H1 (cell line): ENCODE measurements around the gene BBX. TPM values are rescaled to one million over a fixed set of nuclear protein-coding genes. Genes with fewer than 3 reads are reported as not detected.

Experiments used
- CTCF ChIA-PET: fragments of 300-600 bp; sonication (Branson Sonifier 250); formaldehyde crosslinking; loops from one replicate; lab custom pipeline; 2021; ENCODE audit not compliant: partially characterized antibody; lab: Charles Lee
- POLR2A ChIA-PET: fragments of 300-600 bp; sonication (Branson Sonifier 250); formaldehyde crosslinking; loops from one replicate; lab custom pipeline; 2021; ENCODE audit warnings: inconsistent platforms; ENCODE audit not compliant: partially characterized antibody; lab: Charles Lee
- DNase-seq, 2 experiments: peaks; one replicate each; pipeline versions ENCODE4 v3.0.0 to v3.0.0-alpha.2; 2010 to 2022; ENCODE audit warnings: low spot score in 2 of 2, low read depth in 1 of 2, mixed read lengths in 1 of 2
- FAIRE-seq: peaks from 2 replicates; lab custom pipeline; 2011; peaks lifted over from hg19 to GRCh38; lab: Jason Lieb, UNC
- H2AFZ ChIP-seq: 2 replicates; pipeline ENCODE4 v1.8.1; 2012; ENCODE audit warnings: low read length, inconsistent platforms
- H2AK5ac ChIP-seq: 2 replicates; pipeline ENCODE4 v1.6.1; 2013; ENCODE audit warnings: low read depth, low read length
- H2BK120ac ChIP-seq: replicated peaks from 2 replicates; pipeline ENCODE3; 2013; ENCODE audit warnings: low read depth, low read length, inconsistent platforms
- H2BK12ac ChIP-seq: 2 replicates; pipeline ENCODE4 v1.6.1; 2013; ENCODE audit warnings: low read depth, low read length
- H2BK15ac ChIP-seq: 2 replicates; pipeline ENCODE4 v1.6.1; 2013; ENCODE audit warnings: low read length
- H2BK20ac ChIP-seq: 2 replicates; pipeline ENCODE4 v1.6.1; 2013; ENCODE audit warnings: low read length
- H2BK5ac ChIP-seq: 2 replicates; pipeline ENCODE4 v1.6.1; 2013; ENCODE audit warnings: low read depth, low read length
- H3K14ac ChIP-seq: 2 replicates; pipeline ENCODE4 v1.6.1; 2013; ENCODE audit warnings: inconsistent platforms; ENCODE audit not compliant: insufficient read length
- H3K18ac ChIP-seq: 2 replicates; pipeline ENCODE4 v1.6.1; 2013; ENCODE audit warnings: low read length; ENCODE audit errors: extremely low read depth
- H3K23ac ChIP-seq: 2 replicates; pipeline ENCODE4 v1.6.1; 2013; ENCODE audit warnings: inconsistent platforms; ENCODE audit not compliant: insufficient read length
- H3K23me2 ChIP-seq: 2 replicates; pipeline ENCODE4 v1.6.1; 2013; ENCODE audit warnings: low read depth, low read length
- H3K27ac ChIP-seq: 2 replicates; pipeline ENCODE4 v1.6.1; 2011; ENCODE audit warnings: low read depth, low read length, inconsistent platforms
- H3K27me3 ChIP-seq, 4 experiments: replicated peaks in 1 of 4; 1 replicate in 1 of 4; 2 replicates in 3 of 4; pipeline versions ENCODE4 v1.6.1 to v1.8.1; 2011 to 2013; ENCODE audit warnings: low read length in 3 of 4, mild to moderate bottlenecking in 3 of 4, inconsistent platforms in 2 of 4, mixed read lengths in 2 of 4, moderate library complexity in 1 of 4; ENCODE audit not compliant: control insufficient read depth in 3 of 4, insufficient read depth in 3 of 4; ENCODE audit errors: extremely low read depth in 1 of 4
- H3K36me3 ChIP-seq, 4 experiments: 2 replicates each; pipeline versions ENCODE4 v1.6.1 to v1.8.1; 2011 to 2013; ENCODE audit warnings: mild to moderate bottlenecking in 4 of 4, low read length in 3 of 4, moderate library complexity in 2 of 4, control low read depth in 1 of 4, inconsistent platforms in 1 of 4; ENCODE audit not compliant: insufficient read depth in 4 of 4, control insufficient read depth in 2 of 4
- H3K4ac ChIP-seq: replicated peaks from 2 replicates; pipeline ENCODE3; 2013; ENCODE audit warnings: low read length, low read depth, mixed read lengths, inconsistent platforms; ENCODE audit not compliant: insufficient read length
- H3K4me1 ChIP-seq, 4 experiments: replicated peaks in 1 of 4; 1 replicate in 1 of 4; 2 replicates in 3 of 4; pipeline versions ENCODE4 v1.6.1 to v1.8.1; 2011 to 2013; ENCODE audit warnings: low read length in 3 of 4, inconsistent platforms in 2 of 4, mixed read lengths in 1 of 4; ENCODE audit not compliant: insufficient read depth in 4 of 4, control insufficient read depth in 3 of 4
- H3K4me2 ChIP-seq, 2 experiments: 2 replicates each; pipeline versions ENCODE4 v1.6.1 to v1.8.1; 2011 to 2013; ENCODE audit warnings: low read depth in 2 of 2, low read length in 2 of 2, control low read depth in 1 of 2, inconsistent platforms in 1 of 2, mild to moderate bottlenecking in 1 of 2; ENCODE audit not compliant: insufficient read depth in 1 of 2
- H3K4me3 ChIP-seq, 4 experiments: fragments of 200-600, 300-600 bp in 1 of 4; sonication (generic), shearing (Covaris generic), sonication (Bioruptor Twin) in 1 of 4; 2 replicates each; pipeline versions ENCODE4 v1.5.1 to v1.8.1; 2011 to 2016; ENCODE audit warnings: low read length in 4 of 4, low read depth in 3 of 4, control low read depth in 2 of 4, inconsistent platforms in 2 of 4, mild to moderate bottlenecking in 2 of 4, mixed read lengths in 1 of 4, moderate library complexity in 1 of 4; ENCODE audit not compliant: insufficient read depth in 2 of 4; ENCODE audit errors: extremely low read depth in 1 of 4
- H3K56ac ChIP-seq: replicated peaks from 2 replicates; pipeline ENCODE3; 2013; ENCODE audit warnings: low read depth, mild to moderate bottlenecking, mixed read lengths, low read length, inconsistent platforms; ENCODE audit not compliant: insufficient read length
- H3K79me1 ChIP-seq: 2 replicates; pipeline ENCODE4 v1.6.1; 2013; ENCODE audit warnings: low read depth, low read length, control low read depth
- H3K79me2 ChIP-seq, 2 experiments: 2 replicates each; pipeline versions ENCODE4 v1.6.1 to v1.8.1; 2012 to 2013; ENCODE audit warnings: low read length in 2 of 2, mild to moderate bottlenecking in 2 of 2, inconsistent platforms in 1 of 2; ENCODE audit not compliant: insufficient read depth in 2 of 2, control insufficient read depth in 1 of 2
- H3K9ac ChIP-seq, 4 experiments: replicated peaks in 1 of 4; 1 replicate in 1 of 4; 2 replicates in 3 of 4; pipeline versions ENCODE4 v1.6.1 to v1.8.1; 2011 to 2013; ENCODE audit warnings: low read depth in 3 of 4, low read length in 3 of 4, control low read depth in 2 of 4, mild to moderate bottlenecking in 2 of 4, moderate library complexity in 2 of 4, inconsistent platforms in 1 of 4; ENCODE audit errors: extremely low read depth in 1 of 4
- H3K9me3 ChIP-seq, 2 experiments: 2 replicates each; pipeline versions ENCODE4 v1.6.1 to v1.8.1; 2012 to 2013; ENCODE audit warnings: mild to moderate bottlenecking in 2 of 2, moderate library complexity in 2 of 2, control low read depth in 1 of 2, inconsistent platforms in 1 of 2, low read depth in 1 of 2, low read length in 1 of 2, mixed read lengths in 1 of 2; ENCODE audit not compliant: insufficient read depth in 2 of 2
- H4K20me1 ChIP-seq, 2 experiments: replicated peaks in 1 of 2; 2 replicates each; pipeline versions ENCODE3 to v1.8.1; 2011 to 2013; ENCODE audit warnings: inconsistent platforms in 2 of 2, low read length in 2 of 2, mild to moderate bottlenecking in 1 of 2; ENCODE audit not compliant: insufficient read depth in 2 of 2, control insufficient read depth in 1 of 2
- H4K5ac ChIP-seq: 2 replicates; pipeline ENCODE4 v1.6.1; 2013; ENCODE audit warnings: low read length, low read depth, mixed read lengths, inconsistent platforms; ENCODE audit not compliant: insufficient read length
- H4K8ac ChIP-seq: 2 replicates; pipeline ENCODE4 v1.8.0; 2013; ENCODE audit warnings: mild to moderate bottlenecking, moderate library complexity, low read length, inconsistent platforms; ENCODE audit not compliant: insufficient read depth; ENCODE audit errors: extremely low read depth
- H4K91ac ChIP-seq: replicated peaks from 2 replicates; pipeline ENCODE3; 2013; ENCODE audit warnings: low read length, mixed read lengths, inconsistent platforms; ENCODE audit not compliant: insufficient read length
- BACH1 ChIP-seq: IDR thresholded peaks from 2 replicates; pipeline ENCODE4 v1.6.1; 2012; ENCODE audit warnings: low read length, improper control_type of control experiment
- CHD2 ChIP-seq: IDR thresholded peaks from 2 replicates; pipeline ENCODE4 v1.6.1; 2012; ENCODE audit warnings: low read length, improper control_type of control experiment
- PHF8 ChIP-seq: fragments of 200-600 bp; sonication (generic); conservative IDR thresholded peaks from 2 replicates; pipeline ENCODE4 v1.7.1; 2012; ENCODE audit warnings: low read depth, mild to moderate bottlenecking, inconsistent platforms, low read length, moderate library complexity
- WGBS, 2 experiments: shearing (Covaris generic) in 1 of 2; methylation state at CpG; one replicate each; pipeline versions ENCODE4 v1.1.6 to v1.1.7; 2013 to 2015; ENCODE audit warnings: low lambda C conversion rate in 2 of 2, mixed read lengths in 2 of 2, inconsistent platforms in 1 of 2, low coverage in 1 of 2, missing lambda C conversion rate in 1 of 2; ENCODE audit not compliant: insufficient replicate concordance in 2 of 2, insufficient coverage in 1 of 2, insufficient read length in 1 of 2; ENCODE audit errors: extremely low coverage in 1 of 2, missing lambda C conversion rate in 1 of 2; 5-methylcytosine and 5-hydroxymethylcytosine counted together
- polyA plus RNA-seq, 7 experiments: library from polyadenylated mRNA; depleted of rRNA in 3 of 7; stranded (reverse) in 5 of 7; unstranded in 2 of 7; fragments of >200 nt in 5 of 7; fragments of 200-250 nt in 2 of 7; gene quantifications; 1 replicate in 5 of 7; 2 replicates in 1 of 7; 4 replicates in 1 of 7; pipeline versions ENCODE4 v1.2.1 to v1.2.3, GENCODE V29; 2011 to 2013; ENCODE audit warnings: missing spikeins in 2 of 7, mixed read lengths in 2 of 7
- total RNA-seq: library from RNA; stranded (reverse); fragmentation: NEBNext Ultra II Directional; extraction: Animal tissue kit (Norgen Biotek cat#: 25700); gene quantifications from 2 replicates; pipeline ENCODE4 v1.2.1, GENCODE V29; 2021

The BBX gene
- total and polyA plus RNA-seq, 2 of the 8 experiments (the other 6 are each of a cell fraction or from before 2014, with no cell fraction given) = 11.0 to 42.5 TPM

DNA sequence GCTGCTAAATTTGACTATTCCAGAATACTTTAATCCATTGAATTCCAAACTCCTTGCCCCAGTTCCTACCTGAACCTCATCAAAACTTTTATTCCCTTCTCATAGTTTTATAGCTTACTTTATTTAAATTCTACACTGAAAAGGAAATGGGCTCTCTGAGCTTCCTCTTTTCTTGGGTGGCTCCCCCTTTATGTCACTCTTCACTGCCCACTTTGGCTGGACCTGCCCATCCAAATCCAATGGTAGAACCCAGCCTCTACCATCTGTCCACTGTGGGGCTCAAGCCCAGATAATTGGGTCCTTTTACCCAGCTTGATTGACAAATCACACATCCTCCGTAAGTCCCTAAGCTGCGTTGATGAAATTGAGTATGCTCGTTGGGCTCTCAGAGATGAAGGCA, 216.5 kb downstream of the BBX start:
- Histone ChIP-seq H4K5ac (no peak overlapping the region), H4K8ac (no peak overlapping the region), H2AK5ac (no peak overlapping the region), H3K4me2 (no peak overlapping the region), H3K23me2 (no peaks in the 10 kb centered on the region), H3K27ac (no peak overlapping the region), H3K4ac (no peak overlapping the region), H3K4me1 (no peaks in the 10 kb centered on the region), H2AFZ (no peak overlapping the region), H2BK12ac (no peak overlapping the region), H3K36me3 (no peaks in the 10 kb centered on the region), H3K18ac (no peak overlapping the region), H3K9me3 (no peaks in the 10 kb centered on the region), H2BK120ac (no peak overlapping the region), H2BK5ac (no peak overlapping the region), H3K23ac (no peak overlapping the region), H3K9ac (no peak overlapping the region), H3K4me3 (no peak overlapping the region), H3K56ac (no peak overlapping the region), H3K27me3 (no peaks in the 10 kb centered on the region), H4K20me1 (no peaks in the 10 kb centered on the region), H3K14ac (no peak overlapping the region), H3K79me1 (no peaks in the 10 kb centered on the region), H2BK15ac (no peak overlapping the region), H4K91ac (no peak overlapping the region), H3K79me2 (no peaks in the 10 kb centered on the region), H2BK20ac (no peak overlapping the region)
- 54% methylated on average over 3 of the region's 3 CpGs; no CpG with 5 or more reads in 1 of the 2 experiments for WGBS, 2 experiments
- POLR2A ChIA-PET = no interaction called here
- DNase-seq (no peak), FAIRE-seq (no peak)
- TF ChIP-seq CHD2 = no peak
- TF ChIP-seq PHF8 = no peak
- no peak for TF ChIP-seq BACH1
- CTCF ChIA-PET = interaction anchor here (1.1 to 5.4 kb wide), 13 partner anchors 9 to 165 kb away, joined by 3 to 97 read pairs (median 4); no protein-coding TSS in a partner anchor
